Endothelial cell of umbilical vein (primary cell): Measurements from ENCODE around the gene BABAM2. TPM values are rescaled to one million over a fixed set of nuclear protein-coding genes. Genes with fewer than 3 reads are reported as not detected.
A peak's percentile ranks its signal among the peaks of the same experiment; 100 is the strongest.

Source experiments
- BruUV-seq: library from RNA; stranded (reverse); fragments of 400-500 nt; replicated peaks from 2 replicates; lab custom pipeline; 2021; lab: Mats Ljungman, UMichigan
- CTCF ChIA-PET: fragments of 300-600, 350-600 bp; sonication (Branson Sonifier 250); formaldehyde crosslinking; loops from one replicate; lab custom pipeline; 2021; ENCODE audit warnings: antibody characterized with exemption, inconsistent platforms; lab: Charles Lee
- POLR2A ChIA-PET: fragments of 300-600, 350-600 bp; sonication (Branson Sonifier 250); formaldehyde crosslinking; loops from one replicate; lab custom pipeline; 2021; ENCODE audit warnings: antibody characterized with exemption, inconsistent platforms; lab: Charles Lee
- DNase-seq: peaks from one replicate; pipeline ENCODE4 v3.0.0-alpha.2; 2011; ENCODE audit warnings: low read depth, low spot score
- FAIRE-seq: peaks from 2 replicates; lab custom pipeline; 2011; peaks lifted over from hg19 to GRCh38; lab: Jason Lieb, UNC
- H2AFZ ChIP-seq: 2 replicates; pipeline ENCODE4 v1.6.0; 2012; ENCODE audit warnings: low read depth, low read length, control low read depth, inconsistent platforms
- H3K27ac ChIP-seq: 2 replicates; pipeline ENCODE4 v1.5.1; 2011; ENCODE audit warnings: low read depth, mild to moderate bottlenecking, control low read depth, low read length, moderate library complexity; ENCODE audit not compliant: insufficient read depth
- H3K27me3 ChIP-seq, 2 experiments: 2 replicates each; pipeline versions ENCODE4 v1.6.0 to v1.6.1; 2011; ENCODE audit warnings: low read length in 2 of 2, mixed read lengths in 1 of 2; ENCODE audit not compliant: control insufficient read depth in 2 of 2, insufficient read depth in 2 of 2
- H3K36me3 ChIP-seq, 2 experiments: 2 replicates in 1 of 2; 3 replicates in 1 of 2; pipeline ENCODE4 v1.5.1; 2011; ENCODE audit warnings: low read length in 2 of 2, mild to moderate bottlenecking in 1 of 2, moderate library complexity in 1 of 2; ENCODE audit not compliant: control insufficient read depth in 2 of 2, insufficient read depth in 2 of 2; ENCODE audit errors: extremely low read depth in 1 of 2
- H3K4me1 ChIP-seq: 3 replicates; pipeline ENCODE4 v1.5.1; 2011; ENCODE audit warnings: mild to moderate bottlenecking, low read length; ENCODE audit not compliant: control insufficient read depth, insufficient read depth; ENCODE audit errors: extremely low read depth
- H3K4me2 ChIP-seq: 2 replicates; pipeline ENCODE4 v1.6.1; 2011; ENCODE audit warnings: low read length, control low read depth, mixed read lengths; ENCODE audit not compliant: insufficient read depth
- H3K4me3 ChIP-seq, 3 experiments: fragments of 200-600 bp in 1 of 3; sonication (generic), shearing (Covaris generic) in 1 of 3; replicated peaks in 1 of 3; 2 replicates each; pipeline ENCODE4 v1.5.1; 2011 to 2016; ENCODE audit warnings: control low read depth in 3 of 3, low read length in 3 of 3, mild to moderate bottlenecking in 2 of 3, inconsistent platforms in 1 of 3, low read depth in 1 of 3, moderate library complexity in 1 of 3; ENCODE audit not compliant: insufficient read depth in 1 of 3
- H3K79me2 ChIP-seq: 2 replicates; pipeline ENCODE4 v1.6.0; 2012; ENCODE audit warnings: low read length, inconsistent platforms; ENCODE audit not compliant: control insufficient read depth, insufficient read depth
- H3K9ac ChIP-seq: replicated peaks from 2 replicates; pipeline ENCODE3; 2011; ENCODE audit warnings: low read length, control low read depth; ENCODE audit not compliant: insufficient read depth; ENCODE audit errors: extremely low read depth
- H3K9me1 ChIP-seq: replicated peaks from 3 replicates; pipeline ENCODE4 v1.6.0; 2011; ENCODE audit warnings: mild to moderate bottlenecking, low read length; ENCODE audit not compliant: control insufficient read depth, insufficient read depth; ENCODE audit errors: extremely low read depth
- H3K9me3 ChIP-seq: replicated peaks from 2 replicates; pipeline ENCODE4 v1.5.1; 2012; ENCODE audit warnings: low read length, inconsistent platforms; ENCODE audit not compliant: control insufficient read depth, insufficient read depth
- H4K20me1 ChIP-seq: replicated peaks from 2 replicates; pipeline ENCODE3; 2011; ENCODE audit warnings: mild to moderate bottlenecking, low read length; ENCODE audit not compliant: control insufficient read depth, insufficient read depth; ENCODE audit errors: extremely low read depth
- EZH2 ChIP-seq: IDR thresholded peaks from 2 replicates; pipeline ENCODE4 v1.6.1; 2012; ENCODE audit warnings: borderline replicate concordance, low read depth, mild to moderate bottlenecking, moderate library complexity, low read length, inconsistent platforms; ENCODE audit not compliant: severe bottlenecking
- FOS ChIP-seq: IDR thresholded peaks from 2 replicates; pipeline ENCODE4 v1.6.1; 2011; ENCODE audit warnings: mild to moderate bottlenecking, low read length, moderate library complexity, borderline replicate concordance; ENCODE audit not compliant: insufficient read depth
- GATA2 ChIP-seq: IDR thresholded peaks from 2 replicates; pipeline ENCODE4 v1.7.0; 2011; ENCODE audit warnings: low read depth, mild to moderate bottlenecking, moderate library complexity, mixed read lengths, low read length; ENCODE audit not compliant: insufficient read length, insufficient read depth
- JUN ChIP-seq: IDR thresholded peaks from 2 replicates; pipeline ENCODE4 v1.6.1; 2011; ENCODE audit warnings: borderline replicate concordance, low read depth; ENCODE audit not compliant: insufficient read length, insufficient read depth
- MAX ChIP-seq: IDR thresholded peaks from 2 replicates; pipeline ENCODE4 v1.6.1; 2011; ENCODE audit not compliant: insufficient read depth, insufficient read length
- MYC ChIP-seq: IDR thresholded peaks from one replicate; pipeline ENCODE4 v1.6.1; 2011; ENCODE audit warnings: mild to moderate bottlenecking, low read depth, low read length
- POLR2A ChIP-seq: IDR thresholded peaks from 2 replicates; pipeline ENCODE4 v1.6.1; 2012; ENCODE audit warnings: low read depth, mild to moderate bottlenecking, control low read depth, low read length
- POLR2AphosphoS5 ChIP-seq: IDR thresholded peaks from 2 replicates; pipeline ENCODE4 v1.6.1; 2012; ENCODE audit warnings: low read depth, mild to moderate bottlenecking, control low read depth, low read length, moderate library complexity; ENCODE audit not compliant: insufficient read depth
- dilution Hi-C: fragments of 300-500 bp; cut with MboI; formaldehyde crosslinking; loops from one replicate; pipeline ENCODE4 v1.15.0; 2019; ENCODE audit warnings: low sequenced_read_pairs; ENCODE audit not compliant: extremely low pct_ligation_motif_present
- intact Hi-C: fragments of 100-400 bp; cut with micrococcal nuclease; formaldehyde crosslinking; loops from one replicate; pipeline ENCODE4 v1.10.0; 2022
- polyA plus RNA-seq, 4 experiments: library from polyadenylated mRNA; depleted of rRNA in 3 of 4; stranded (reverse) in 3 of 4; unstranded in 1 of 4; fragments of >200 nt; gene quantifications; 2 replicates each; pipeline versions ENCODE4 v1.2.1 to v1.2.3, GENCODE V29; 2011 to 2012; ENCODE audit warnings: missing spikeins in 1 of 4
- total RNA-seq: library from RNA; stranded (reverse); gene quantifications from 2 replicates; pipeline ENCODE4 v1.2.3, GENCODE V29; 2021
- TF ChIP-seq, protein P1 (sequence below), 2 donors: IDR thresholded peaks; 1 replicate in 1 of 2; 2 replicates in 1 of 2; pipeline ENCODE4 v1.5.1; 2011; ENCODE audit warnings: low read length in 2 of 2, mild to moderate bottlenecking in 2 of 2, moderate library complexity in 2 of 2, control low read depth in 1 of 2, inconsistent platforms in 1 of 2, low read depth in 1 of 2; ENCODE audit not compliant: insufficient read depth in 1 of 2; ENCODE audit errors: extremely low read depth in 1 of 2

BABAM2 gene
- total and polyA plus RNA-seq, 2 donors (not counting 3 experiments of a cell fraction or from before 2014, with no cell fraction given): 19.9 to 27.6 TPM

DNA sequence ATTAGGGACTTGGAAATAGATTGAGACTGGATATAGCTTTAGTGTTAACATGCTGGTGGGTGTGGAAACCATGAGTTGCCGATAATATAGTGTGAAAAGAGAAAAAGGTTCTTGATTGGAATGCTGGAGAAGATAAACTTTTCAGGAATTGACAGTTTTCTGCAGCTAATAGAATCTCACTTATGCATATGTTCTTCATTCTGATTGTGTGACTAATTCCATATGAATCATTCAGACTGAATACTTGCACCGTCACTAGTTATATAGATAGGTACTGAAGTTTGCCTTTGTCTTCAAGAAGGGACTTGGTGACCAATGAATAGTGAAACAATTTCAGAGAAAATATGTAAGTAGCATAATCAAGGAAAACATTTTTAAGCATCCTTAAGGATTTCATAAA is 276.4 kb downstream of the BABAM2 start:
- intact Hi-C loops: no loop called here

GRCh38 chr2:28168376-28168775 is 277.8 kb downstream of the BABAM2 start:
- Histone ChIP-seq H3K9ac (no peak overlapping the region), H3K79me2 (no peaks in the 10 kb centered on the region), H3K4me3 (no peak overlapping the region), H3K36me3 (no peaks in the 10 kb centered on the region), H2AFZ (no peak overlapping the region), H3K9me3 (no peaks in the 10 kb centered on the region), H4K20me1 (no peaks in the 10 kb centered on the region), H3K9me1 (no peaks in the 10 kb centered on the region), H3K27ac (no peak overlapping the region), H3K4me1 (peaks cover 2% of the 10 kb centered on the region), H3K27me3 (no peaks in the 10 kb centered on the region), H3K4me2 (no peak overlapping the region)
- intact Hi-C loops: no loop called here
- TF ChIP-seq POLR2A (no peak), POLR2AphosphoS5 (no peak), FOS (no peak), JUN (no peak), MYC (no peak), MAX (no peak), GATA2 (no peak), EZH2 (no peak)
- TF ChIP-seq, protein P1, sequence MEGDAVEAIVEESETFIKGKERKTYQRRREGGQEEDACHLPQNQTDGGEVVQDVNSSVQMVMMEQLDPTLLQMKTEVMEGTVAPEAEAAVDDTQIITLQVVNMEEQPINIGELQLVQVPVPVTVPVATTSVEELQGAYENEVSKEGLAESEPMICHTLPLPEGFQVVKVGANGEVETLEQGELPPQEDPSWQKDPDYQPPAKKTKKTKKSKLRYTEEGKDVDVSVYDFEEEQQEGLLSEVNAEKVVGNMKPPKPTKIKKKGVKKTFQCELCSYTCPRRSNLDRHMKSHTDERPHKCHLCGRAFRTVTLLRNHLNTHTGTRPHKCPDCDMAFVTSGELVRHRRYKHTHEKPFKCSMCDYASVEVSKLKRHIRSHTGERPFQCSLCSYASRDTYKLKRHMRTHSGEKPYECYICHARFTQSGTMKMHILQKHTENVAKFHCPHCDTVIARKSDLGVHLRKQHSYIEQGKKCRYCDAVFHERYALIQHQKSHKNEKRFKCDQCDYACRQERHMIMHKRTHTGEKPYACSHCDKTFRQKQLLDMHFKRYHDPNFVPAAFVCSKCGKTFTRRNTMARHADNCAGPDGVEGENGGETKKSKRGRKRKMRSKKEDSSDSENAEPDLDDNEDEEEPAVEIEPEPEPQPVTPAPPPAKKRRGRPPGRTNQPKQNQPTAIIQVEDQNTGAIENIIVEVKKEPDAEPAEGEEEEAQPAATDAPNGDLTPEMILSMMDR (IDR thresholded peaks at IDR 0.05; ENCODE audit: extremely low read depth in 1 of 2, insufficient read depth in 1 of 2, low read depth in 1 of 2, low read length in 2 of 2): no peak
- BruUV-seq: no TSS peak
- ChIA-PET POLR2A (no interaction called here), CTCF (no interaction called here)
- dilution Hi-C loops: no loop called here
- DNase-seq (no peak), FAIRE-seq (no peak)

More for the DNA sequence above, 276.4 kb downstream of the BABAM2 start:
- Histone ChIP-seq H3K27ac (no peak overlapping the region), H3K27me3 (no peaks in the 10 kb centered on the region), H3K36me3 (no peaks in the 10 kb centered on the region), H3K9me1 (no peaks in the 10 kb centered on the region), H3K79me2 (no peaks in the 10 kb centered on the region), H3K4me1 (peaks cover 2% of the 10 kb centered on the region), H3K9me3 (no peaks in the 10 kb centered on the region), H3K4me2 (no peak overlapping the region), H4K20me1 (no peaks in the 10 kb centered on the region), H3K4me3 (no peak overlapping the region), H2AFZ (no peak overlapping the region), H3K9ac (no peak overlapping the region)
- CTCF ChIA-PET: no interaction called here
- BruUV-seq: no TSS peak
- POLR2A ChIA-PET: no interaction called here
- dilution Hi-C loops: no loop called here
- DNase-seq: no peak
- TF ChIP-seq FOS (peak; percentile 37), POLR2AphosphoS5 (no peak), MYC (no peak), EZH2 (no peak), GATA2 (no peak)
- no peak for FAIRE-seq
